ENCODE measurements around the gene REXO2. TPM values are rescaled to one million over a fixed set of nuclear protein-coding genes. Genes with fewer than 3 reads are reported as not detected.

REXO2 gene
- total RNA-seq, 1 experiment from 2014 or later, result 72.5 TPM

- TF ChIP-seq REST (IDR thresholded peaks at IDR 0.05; ENCODE audit: low read depth) (no peak), ELF1 (IDR thresholded peaks at IDR 0.05; ENCODE audit: borderline replicate concordance, low read depth) (no peak), MAX (IDR thresholded peaks at IDR 0.05) (no peak)
Measured at GRCh38 chr11:114447892-114448291, 8.6 kb downstream of the REXO2 start (continued).

- Histone ChIP-seq H3K4me2 (ENCODE audit: low read length) (no peak overlapping the region), H2AFZ (ENCODE audit: low read depth, low read length, poor library complexity, severe bottlenecking) (no peak overlapping the region), H3K9me2 (ENCODE audit: insufficient read depth) (no peaks in the 10 kb centered on the region), H3K27ac (ENCODE audit: low read depth, low read length) (no peak overlapping the region), H3K79me2 (ENCODE audit: insufficient read depth, low read length) (peaks cover 31% of the 10 kb centered on the region), H3K9me3 (ENCODE audit: control insufficient read depth in 1 of 2, insufficient read depth in 1 of 2, low read depth in 1 of 2, low read length in 2 of 2) (no peaks in the 10 kb centered on the region), H3K4me3 (replicated peaks in 1 of 2; ENCODE audit: low read depth in 1 of 2, low read length in 2 of 2) (no peak overlapping the region), H3K36me3 (ENCODE audit: control insufficient read depth in 1 of 2, insufficient read depth in 2 of 2, low read length in 2 of 2) (peaks cover 11 to 23% of the 10 kb centered on the region in 2 experiments), H3K4me1 (ENCODE audit: control insufficient read depth in 1 of 2, insufficient read depth in 2 of 2, low read length in 2 of 2) (no peaks in the 10 kb centered on the region), H3K27me3 (ENCODE audit: insufficient read depth, low read length) (no peaks in the 10 kb centered on the region), H3K9ac (ENCODE audit: low read length) (no peak overlapping the region), H4K20me1 (ENCODE audit: insufficient read depth) (no peaks in the 10 kb centered on the region)
- BruUV-seq (replicated peaks), result no TSS peak
- DNase-seq (ENCODE audit: low read depth, low spot score), result no peak
- intact Hi-C loops (cut with micrococcal nuclease), result no loop called here
- ChIA-PET RAD21 (ENCODE audit: low non-redundant PET in 1 of 2, low total read pairs in 2 of 2, uncharacterized antibody in 2 of 2, unreplicated experiment in 2 of 2) (no interaction called here), POLR2A (interaction anchor here (1.4 kb wide), 1 partner anchor 10 kb away, joined by 4 read pairs; the partner anchor contains the start of gene REXO2), CTCF (no interaction called here)
- ATAC-seq, result no peak
- TF ChIP-seq TCF7L2 (IDR thresholded peaks at IDR 0.05; ENCODE audit: borderline replicate concordance, extremely low read depth, insufficient read depth, insufficient read length), result no peak
- TF ChIP-seq ELF1 (IDR thresholded peaks at IDR 0.05; ENCODE audit: borderline replicate concordance, low read depth), result no peak
- no peak for TF ChIP-seq POLR2AphosphoS5 (IDR thresholded peaks at IDR 0.05; ENCODE audit: low read depth, low read length)
- no peak for TF ChIP-seq SIN3A (IDR thresholded peaks at IDR 0.05; ENCODE audit: low read depth)
- no peak for TF ChIP-seq CTCF (IDR thresholded peaks at IDR 0.05 in 2 of 3, conservative IDR thresholded peaks at IDR 0.05 in 1 of 3; ENCODE audit: borderline replicate concordance in 1 of 3, insufficient read depth in 1 of 3, low read depth in 2 of 3, low read length in 2 of 3)
- no peak for TF ChIP-seq RAD21 (IDR thresholded peaks at IDR 0.05; ENCODE audit: low read depth)
- TF ChIP-seq REST (IDR thresholded peaks at IDR 0.05; ENCODE audit: low read depth), result no peak
- TF ChIP-seq JUND (IDR thresholded peaks at IDR 0.05), result no peak
- TF ChIP-seq FOSL1 (IDR thresholded peaks at IDR 0.05; ENCODE audit: low read depth), result no peak
- TF ChIP-seq CBX3 (IDR thresholded peaks at IDR 0.05; ENCODE audit: low read depth), result no peak
- no peak for TF ChIP-seq CEBPB (IDR thresholded peaks at IDR 0.05; ENCODE audit: low read depth)
- no peak for TF ChIP-seq EZH2 (IDR thresholded peaks at IDR 0.05)
Measured at GRCh38 chr11:114448749-114449482, 9.6 kb downstream of the REXO2 start.

All from HCT116 (cell line).